ENCODE results near the gene ARHGAP1. TPM values are rescaled to one million over a fixed set of nuclear protein-coding genes. Genes with fewer than 3 reads are reported as not detected.

ARHGAP1 gene
- total RNA-seq, 1 donor from 2014 or later: 80.3 TPM

DNA sequence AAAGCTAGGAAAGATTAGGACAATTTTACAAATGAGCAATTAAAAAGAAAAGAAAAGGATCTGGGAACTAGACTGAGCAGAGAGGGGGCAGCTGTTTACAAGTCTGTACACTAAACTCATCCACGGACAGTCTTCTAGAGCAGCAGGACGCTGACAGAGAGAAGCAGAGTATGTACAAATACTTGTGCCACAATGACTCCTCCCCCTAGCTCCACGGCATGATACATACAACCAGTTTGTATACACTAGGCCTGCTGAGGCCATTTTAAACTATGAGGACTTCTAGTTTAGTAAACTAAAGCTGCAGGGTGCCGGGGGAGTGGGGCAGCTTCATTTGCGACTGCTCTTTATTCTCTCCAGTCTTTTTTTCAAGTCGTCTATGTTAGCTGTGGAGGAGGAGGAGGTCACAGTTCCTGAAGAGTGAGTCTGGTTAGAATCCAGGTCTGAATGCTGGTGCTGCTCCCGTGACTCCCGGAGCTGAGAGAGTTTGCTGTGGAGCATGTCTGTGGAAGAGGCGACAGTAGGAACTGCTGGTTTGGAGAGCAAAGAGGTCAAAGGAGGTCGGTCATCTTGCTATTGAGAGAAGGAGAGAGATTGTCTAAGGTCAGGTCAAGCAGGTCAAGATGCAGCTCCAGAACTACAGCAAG is 43.4 kb upstream of the ARHGAP1 start:
- no peaks in the 10 kb centered on the region for H3K9me3 ChIP-seq
- H3K36me3 ChIP-seq: peaks cover 0 to 69% of the 10 kb centered on the region in 2 donors
- H3K27ac ChIP-seq: no peak overlapping the region
- no peaks in the 10 kb centered on the region for H3K4me1 ChIP-seq
- no peaks in the 10 kb centered on the region for H3K27me3 ChIP-seq
- TF ChIP-seq POLR2A (IDR thresholded peaks at IDR 0.05): no peak
- no peak for TF ChIP-seq POLR2AphosphoS5 (IDR thresholded peaks at IDR 0.05; ENCODE audit: insufficient read depth in 1 of 2, low read depth in 1 of 2)
- TF ChIP-seq, protein P1, sequence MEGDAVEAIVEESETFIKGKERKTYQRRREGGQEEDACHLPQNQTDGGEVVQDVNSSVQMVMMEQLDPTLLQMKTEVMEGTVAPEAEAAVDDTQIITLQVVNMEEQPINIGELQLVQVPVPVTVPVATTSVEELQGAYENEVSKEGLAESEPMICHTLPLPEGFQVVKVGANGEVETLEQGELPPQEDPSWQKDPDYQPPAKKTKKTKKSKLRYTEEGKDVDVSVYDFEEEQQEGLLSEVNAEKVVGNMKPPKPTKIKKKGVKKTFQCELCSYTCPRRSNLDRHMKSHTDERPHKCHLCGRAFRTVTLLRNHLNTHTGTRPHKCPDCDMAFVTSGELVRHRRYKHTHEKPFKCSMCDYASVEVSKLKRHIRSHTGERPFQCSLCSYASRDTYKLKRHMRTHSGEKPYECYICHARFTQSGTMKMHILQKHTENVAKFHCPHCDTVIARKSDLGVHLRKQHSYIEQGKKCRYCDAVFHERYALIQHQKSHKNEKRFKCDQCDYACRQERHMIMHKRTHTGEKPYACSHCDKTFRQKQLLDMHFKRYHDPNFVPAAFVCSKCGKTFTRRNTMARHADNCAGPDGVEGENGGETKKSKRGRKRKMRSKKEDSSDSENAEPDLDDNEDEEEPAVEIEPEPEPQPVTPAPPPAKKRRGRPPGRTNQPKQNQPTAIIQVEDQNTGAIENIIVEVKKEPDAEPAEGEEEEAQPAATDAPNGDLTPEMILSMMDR (IDR thresholded peaks at IDR 0.05): no peak
- DNase-seq (ENCODE audit: extremely low spot score in 2 of 2): no peak
- intact Hi-C loops (cut with DNase I): loop anchor here (5.0 kb wide), 1 partner anchor 1822 kb away; no protein-coding TSS in a partner anchor
- no peak overlapping the region for H3K4me3 ChIP-seq

DNA sequence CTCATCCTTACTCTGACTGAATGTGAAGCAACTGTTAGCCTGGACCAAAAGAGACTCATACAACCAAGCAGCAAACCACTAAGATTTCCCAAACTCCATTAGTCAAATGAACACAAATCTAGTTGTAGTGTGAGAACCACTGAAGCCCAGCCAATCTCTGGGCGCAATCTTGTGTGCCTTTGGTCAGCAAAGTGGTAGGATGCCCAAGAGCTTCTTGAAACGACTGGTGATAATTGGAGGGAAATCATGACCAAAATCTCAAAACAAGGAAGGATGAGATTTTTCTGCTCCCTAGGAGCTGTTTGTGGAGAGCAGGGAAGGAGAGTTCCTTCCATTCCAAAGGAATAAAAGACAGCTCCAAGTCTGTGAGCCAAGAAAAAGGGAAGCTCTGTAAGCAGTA is 42.6 kb upstream of the ARHGAP1 start:
- intact Hi-C loops (cut with DNase I): loop anchor here (5.0 kb wide), 1 partner anchor 1821 kb away; no protein-coding TSS in a partner anchor
- Histone ChIP-seq H3K27ac (no peak overlapping the region), H3K27me3 (no peaks in the 10 kb centered on the region), H3K9me3 (no peaks in the 10 kb centered on the region), H3K4me1 (no peaks in the 10 kb centered on the region), H3K4me3 (no peak overlapping the region), H3K36me3 (peaks cover 0 to 61% of the 10 kb centered on the region in 2 donors)
- no peak for TF ChIP-seq POLR2AphosphoS5 (IDR thresholded peaks at IDR 0.05; ENCODE audit: insufficient read depth in 1 of 2, low read depth in 1 of 2)
- TF ChIP-seq POLR2A (IDR thresholded peaks at IDR 0.05): no peak
- TF ChIP-seq, protein P1 (IDR thresholded peaks at IDR 0.05): no peak
- DNase-seq (ENCODE audit: extremely low spot score in 2 of 2): no peak

DNA sequence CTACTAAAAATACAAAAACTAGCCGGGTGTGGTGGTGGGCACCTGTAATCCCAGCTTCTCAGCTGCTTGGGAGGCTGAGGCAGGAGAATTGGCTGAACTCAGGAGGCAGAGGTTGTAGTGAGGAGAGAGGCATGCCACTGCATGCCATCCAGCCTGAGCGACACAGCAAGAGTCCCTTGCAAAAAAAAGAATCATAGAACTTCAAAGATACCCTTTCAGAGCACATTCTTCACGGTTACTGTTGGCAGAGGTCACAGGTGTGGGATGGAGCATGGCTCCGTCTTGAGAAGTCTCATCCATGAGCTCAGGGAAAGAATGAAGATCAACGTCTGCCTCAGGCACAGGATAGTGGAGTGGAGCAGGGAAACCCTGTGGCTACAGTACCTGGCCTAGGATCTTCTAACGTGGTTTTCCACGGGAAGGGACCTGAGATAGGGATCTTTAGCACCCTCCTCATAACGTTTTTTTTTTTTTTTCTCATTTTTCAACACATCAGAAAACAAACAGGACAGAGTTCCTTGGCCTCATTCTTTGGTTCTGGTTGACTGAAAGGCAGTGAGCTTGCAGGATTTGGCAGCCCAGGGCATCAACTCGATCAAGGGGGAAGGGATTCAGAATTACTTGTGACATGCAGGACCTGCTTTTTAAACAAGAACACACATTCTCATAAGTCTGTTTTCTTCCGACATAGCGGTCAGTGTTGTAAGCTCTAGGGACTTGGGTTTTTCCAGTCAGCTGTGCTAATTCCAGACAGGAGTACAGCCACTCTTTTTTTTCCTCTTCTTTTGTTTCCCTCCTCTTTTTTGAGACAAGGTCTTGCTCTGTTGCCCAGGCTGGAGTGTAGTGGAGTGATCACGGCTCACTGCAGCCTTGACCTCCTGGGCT is 41.4 kb upstream of the ARHGAP1 start:
- peaks cover 0 to 49% of the 10 kb centered on the region in 2 donors for H3K36me3 ChIP-seq
- TF ChIP-seq, protein P1 (IDR thresholded peaks at IDR 0.05): no peak
- no peak for TF ChIP-seq POLR2AphosphoS5 (IDR thresholded peaks at IDR 0.05; ENCODE audit: insufficient read depth in 1 of 2, low read depth in 1 of 2)
- no peak for TF ChIP-seq POLR2A (IDR thresholded peaks at IDR 0.05)
- no peak overlapping the region for H3K27ac ChIP-seq
- H3K4me1 ChIP-seq: no peaks in the 10 kb centered on the region
- no peak for DNase-seq (ENCODE audit: extremely low spot score in 2 of 2)
- no peaks in the 10 kb centered on the region for H3K9me3 ChIP-seq
- no peaks in the 10 kb centered on the region for H3K27me3 ChIP-seq
- intact Hi-C loops (cut with DNase I): loop anchor here (5.0 kb wide), 1 partner anchor 1820 kb away; no protein-coding TSS in a partner anchor
- no peak overlapping the region for H3K4me3 ChIP-seq

DNA sequence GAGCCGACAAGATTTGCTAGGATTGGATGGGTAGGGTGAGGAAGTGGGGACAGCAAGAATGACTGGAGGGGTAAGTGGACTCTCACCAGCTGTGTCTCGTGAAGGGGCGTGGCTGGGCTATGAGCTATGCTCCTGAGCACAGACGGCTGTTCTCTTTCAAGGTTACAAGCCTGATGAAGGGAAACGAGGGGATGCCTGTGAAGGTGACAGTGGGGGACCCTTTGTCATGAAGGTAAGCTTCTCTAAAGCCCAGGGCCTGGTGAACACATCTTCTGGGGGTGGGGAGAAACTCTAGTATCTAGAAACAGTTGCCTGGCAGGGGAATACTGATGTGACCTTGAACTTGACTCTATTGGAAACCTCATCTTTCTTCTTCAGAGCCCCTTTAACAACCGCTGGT is 38.5 kb upstream of the ARHGAP1 start:
- Histone ChIP-seq H3K4me1 (no peaks in the 10 kb centered on the region), H3K27me3 (no peaks in the 10 kb centered on the region), H3K9me3 (no peaks in the 10 kb centered on the region), H3K36me3 (peaks cover 0 to 21% of the 10 kb centered on the region in 2 donors), H3K27ac (no peak overlapping the region), H3K4me3 (no peak overlapping the region)
- no peak for DNase-seq (ENCODE audit: extremely low spot score in 2 of 2)
- intact Hi-C loops (cut with DNase I): no loop called here
- TF ChIP-seq POLR2A (IDR thresholded peaks at IDR 0.05) (no peak), POLR2AphosphoS5 (IDR thresholded peaks at IDR 0.05; ENCODE audit: insufficient read depth in 1 of 2, low read depth in 1 of 2) (no peak)

DNA sequence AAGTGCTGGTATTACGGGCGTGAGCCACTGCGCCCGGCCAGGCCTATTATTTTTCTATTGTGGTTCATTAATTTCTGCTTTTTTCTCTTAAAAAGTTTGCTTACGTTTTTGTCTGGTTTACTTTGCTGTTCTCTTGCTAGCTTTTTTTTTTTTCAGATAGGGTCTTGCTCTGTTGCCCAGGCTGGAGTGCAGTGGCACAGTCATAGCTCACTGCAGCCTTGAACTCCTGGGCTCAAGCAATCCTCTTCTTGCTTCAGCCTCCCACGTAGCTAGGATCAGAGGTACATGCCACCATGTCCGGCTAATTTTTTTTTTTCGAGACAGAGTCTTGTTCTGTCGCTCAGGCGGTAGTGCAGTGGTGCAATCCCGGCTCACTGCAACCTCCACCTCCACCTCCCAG is 37.3 kb upstream of the ARHGAP1 start:
- no peaks in the 10 kb centered on the region for H3K4me1 ChIP-seq
- no peaks in the 10 kb centered on the region for H3K27me3 ChIP-seq
- no peak overlapping the region for H3K4me3 ChIP-seq
- H3K36me3 ChIP-seq: peaks cover 0 to 11% of the 10 kb centered on the region in 2 donors
- TF ChIP-seq POLR2A (IDR thresholded peaks at IDR 0.05) (no peak), POLR2AphosphoS5 (IDR thresholded peaks at IDR 0.05; ENCODE audit: insufficient read depth in 1 of 2, low read depth in 1 of 2) (no peak)
- H3K9me3 ChIP-seq: no peaks in the 10 kb centered on the region
- no peak for DNase-seq (ENCODE audit: extremely low spot score in 2 of 2)
- intact Hi-C loops (cut with DNase I): no loop called here
- no peak overlapping the region for H3K27ac ChIP-seq

Measured in vagina (tissue), 2 donors.